ENCODE results near the gene GAST.

Gene GAST

DNA sequence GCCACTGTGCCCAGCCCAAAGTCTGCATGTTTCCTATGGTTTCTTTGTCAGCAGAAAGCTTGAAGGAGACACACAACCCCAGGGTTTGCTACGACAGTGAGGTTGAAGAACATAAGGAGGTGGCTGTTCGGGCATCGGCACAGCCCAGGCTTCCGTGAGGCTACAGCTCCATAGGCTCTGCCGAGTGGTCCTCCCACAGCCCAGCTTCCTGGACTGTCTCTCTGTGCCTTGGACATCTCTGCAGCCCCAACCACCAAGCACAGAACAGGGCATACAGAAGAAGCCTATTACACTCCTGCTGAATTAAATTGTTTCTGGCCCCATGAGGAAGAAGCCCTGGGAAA lies 25.5 kb downstream of the GAST start:
- Mint-ChIP-seq H3K9me3 (no peaks in the 10 kb centered on the region), H3K27ac (no peak overlapping the region), H3K4me3 (no peak overlapping the region), H3K27me3 (ENCODE audit: low read depth, poor library complexity) (peaks cover 54% of the 10 kb centered on the region), H3K4me1 (peaks cover 70% of the 10 kb centered on the region), H3K36me3 (ENCODE audit: low read depth) (no peaks in the 10 kb centered on the region)
- DNase-seq: no peak
- TF ChIP-seq, protein P1, sequence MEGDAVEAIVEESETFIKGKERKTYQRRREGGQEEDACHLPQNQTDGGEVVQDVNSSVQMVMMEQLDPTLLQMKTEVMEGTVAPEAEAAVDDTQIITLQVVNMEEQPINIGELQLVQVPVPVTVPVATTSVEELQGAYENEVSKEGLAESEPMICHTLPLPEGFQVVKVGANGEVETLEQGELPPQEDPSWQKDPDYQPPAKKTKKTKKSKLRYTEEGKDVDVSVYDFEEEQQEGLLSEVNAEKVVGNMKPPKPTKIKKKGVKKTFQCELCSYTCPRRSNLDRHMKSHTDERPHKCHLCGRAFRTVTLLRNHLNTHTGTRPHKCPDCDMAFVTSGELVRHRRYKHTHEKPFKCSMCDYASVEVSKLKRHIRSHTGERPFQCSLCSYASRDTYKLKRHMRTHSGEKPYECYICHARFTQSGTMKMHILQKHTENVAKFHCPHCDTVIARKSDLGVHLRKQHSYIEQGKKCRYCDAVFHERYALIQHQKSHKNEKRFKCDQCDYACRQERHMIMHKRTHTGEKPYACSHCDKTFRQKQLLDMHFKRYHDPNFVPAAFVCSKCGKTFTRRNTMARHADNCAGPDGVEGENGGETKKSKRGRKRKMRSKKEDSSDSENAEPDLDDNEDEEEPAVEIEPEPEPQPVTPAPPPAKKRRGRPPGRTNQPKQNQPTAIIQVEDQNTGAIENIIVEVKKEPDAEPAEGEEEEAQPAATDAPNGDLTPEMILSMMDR (IDR thresholded peaks at IDR 0.05): no peak

GRCh38 chr17:41738077-41738800 lies 26.1 kb downstream of the GAST start:
- TF ChIP-seq, protein P1 (IDR thresholded peaks at IDR 0.05): peak; percentile 98
- no peak overlapping the region for H3K27ac Mint-ChIP-seq
- H3K36me3 Mint-ChIP-seq (ENCODE audit: low read depth): no peaks in the 10 kb centered on the region
- H3K27me3 Mint-ChIP-seq (ENCODE audit: low read depth, poor library complexity): peaks cover 49% of the 10 kb centered on the region
- peak; percentile 89 for DNase-seq
- H3K4me3 Mint-ChIP-seq: no peak overlapping the region
- H3K4me1 Mint-ChIP-seq: peaks cover 70% of the 10 kb centered on the region
- no peaks in the 10 kb centered on the region for H3K9me3 Mint-ChIP-seq

GRCh38 chr17:41738801-41739112 lies 26.6 kb downstream of the GAST start:
- Mint-ChIP-seq H3K27me3 (ENCODE audit: low read depth, poor library complexity) (peaks cover 44% of the 10 kb centered on the region), H3K27ac (no peak overlapping the region), H3K4me3 (no peak overlapping the region), H3K4me1 (peaks cover 66% of the 10 kb centered on the region), H3K36me3 (ENCODE audit: low read depth) (no peaks in the 10 kb centered on the region), H3K9me3 (no peaks in the 10 kb centered on the region)
- DNase-seq: no peak
- TF ChIP-seq, protein P1 (IDR thresholded peaks at IDR 0.05): no peak

GRCh38 chr17:41739661-41740352 lies 27.7 kb downstream of the GAST start:
- no peak overlapping the region for H3K27ac Mint-ChIP-seq
- no peaks in the 10 kb centered on the region for H3K36me3 Mint-ChIP-seq (ENCODE audit: low read depth)
- H3K4me3 Mint-ChIP-seq: no peak overlapping the region
- no peaks in the 10 kb centered on the region for H3K9me3 Mint-ChIP-seq
- H3K27me3 Mint-ChIP-seq (ENCODE audit: low read depth, poor library complexity): peaks cover 35% of the 10 kb centered on the region
- TF ChIP-seq, protein P1 (IDR thresholded peaks at IDR 0.05): no peak
- DNase-seq: no peak
- H3K4me1 Mint-ChIP-seq: peaks cover 66% of the 10 kb centered on the region

DNA sequence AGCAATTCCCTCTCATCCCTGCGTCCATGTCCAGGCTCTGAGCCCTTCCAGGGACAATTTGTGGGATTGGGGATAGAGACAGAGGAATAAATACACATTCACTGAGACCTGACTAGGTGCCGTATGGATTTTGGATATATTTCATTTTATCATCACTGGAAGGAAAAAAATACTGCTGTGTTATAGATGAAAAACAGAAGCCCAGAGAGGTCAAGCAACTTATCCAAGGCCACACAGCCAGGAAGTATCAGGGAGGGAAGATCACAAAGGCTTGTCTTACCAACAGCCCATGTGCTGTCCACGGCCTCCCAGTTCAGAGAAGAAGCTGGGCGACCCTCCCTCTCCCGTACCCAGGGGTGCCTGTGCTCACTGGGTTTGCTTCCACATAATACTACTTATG lies 28.4 kb downstream of the GAST start:
- DNase-seq: no peak
- Mint-ChIP-seq H3K27ac (no peak overlapping the region), H3K9me3 (no peaks in the 10 kb centered on the region), H3K27me3 (ENCODE audit: low read depth, poor library complexity) (peaks cover 28% of the 10 kb centered on the region), H3K4me1 (peaks cover 60% of the 10 kb centered on the region), H3K4me3 (no peak overlapping the region), H3K36me3 (ENCODE audit: low read depth) (no peaks in the 10 kb centered on the region)
- TF ChIP-seq, protein P1 (IDR thresholded peaks at IDR 0.05): no peak

DNA sequence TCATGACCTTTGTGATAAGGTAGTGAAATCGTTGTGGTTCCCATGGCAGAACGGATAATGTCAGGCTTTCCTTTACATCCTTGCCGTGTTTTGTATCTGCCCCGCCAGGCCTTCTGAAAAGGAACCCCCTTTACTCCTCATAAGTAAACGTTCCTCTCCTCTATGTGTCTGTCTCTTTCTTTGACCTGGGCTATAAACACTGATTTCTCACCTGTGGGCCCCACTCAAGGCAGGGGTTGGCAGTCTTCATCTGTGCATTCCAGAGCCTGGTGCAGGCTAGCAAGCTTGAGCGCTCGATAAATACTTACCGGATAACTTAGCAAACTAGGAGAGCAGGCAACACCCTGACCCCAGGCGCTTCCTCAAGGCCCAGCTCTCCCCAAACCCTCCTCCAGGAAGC lies 29.6 kb downstream of the GAST start:
- peaks cover 60% of the 10 kb centered on the region for H3K4me1 Mint-ChIP-seq
- peaks cover 16% of the 10 kb centered on the region for H3K27me3 Mint-ChIP-seq (ENCODE audit: low read depth, poor library complexity)
- TF ChIP-seq, protein P1 (IDR thresholded peaks at IDR 0.05): no peak
- peak overlapping the region; percentile 66 for H3K27ac Mint-ChIP-seq
- no peak overlapping the region for H3K4me3 Mint-ChIP-seq
- no peaks in the 10 kb centered on the region for H3K36me3 Mint-ChIP-seq (ENCODE audit: low read depth)
- H3K9me3 Mint-ChIP-seq: no peaks in the 10 kb centered on the region
- DNase-seq: no peak

All from nephron progenitor cell (in vitro differentiated cells).